OCI-LY7 (cell line): ENCODE measurements around the gene STAT5B. TPM values are rescaled to one million over a fixed set of nuclear protein-coding genes. Genes with fewer than 3 reads are reported as not detected.
"Not testable (repeated sequence)": the region's sequence is repeated elsewhere in the genome, so short reads cannot be mapped to it uniquely, and the experiment has no call there.

ENCODE experiments used
- BruUV-seq: library from RNA; stranded (reverse); fragments of 400-500 nt; replicated peaks from 2 replicates; lab custom pipeline; 2021; lab: Mats Ljungman, UMichigan
- CTCF ChIA-PET: fragments of 300-600 bp; sonication (Branson Sonifier 250); formaldehyde crosslinking; loops from one replicate; lab custom pipeline; 2022; ENCODE audit warnings: antibody characterized with exemption; ENCODE audit not compliant: unreplicated experiment; lab: Charles Lee
- POLR2A ChIA-PET: fragments of 300-600 bp; sonication (Branson Sonifier 250); formaldehyde crosslinking; loops from one replicate; lab custom pipeline; 2022; ENCODE audit warnings: antibody characterized with exemption; lab: Charles Lee
- DNase-seq: peaks from one replicate; pipeline ENCODE4 v3.0.0-alpha.2; 2015; ENCODE audit warnings: low spot score
- H2AFZ ChIP-seq: fragments of 200-600 bp; sonication (generic), shearing (Covaris generic); 2 replicates; pipeline ENCODE4 v1.6.1; 2014; ENCODE audit warnings: mild to moderate bottlenecking, antibody characterized with exemption, low read length, moderate library complexity
- H3K27ac ChIP-seq: fragments of 200-600 bp; sonication (generic); 2 replicates; pipeline ENCODE4 v1.5.1; 2014; ENCODE audit warnings: mixed run types, low read depth, mild to moderate bottlenecking, moderate library complexity, low read length, inconsistent platforms; ENCODE audit not compliant: poor library complexity, severe bottlenecking
- H3K36me3 ChIP-seq: fragments of 200-600 bp; sonication (generic); 2 replicates; pipeline ENCODE4 v1.6.1; 2014; ENCODE audit warnings: mild to moderate bottlenecking, antibody characterized with exemption, low read length, moderate library complexity, mixed read lengths; ENCODE audit not compliant: insufficient read depth
- H3K4me1 ChIP-seq: fragments of 200-600 bp; sonication (generic); 2 replicates; pipeline ENCODE4 v1.5.1; 2014; ENCODE audit warnings: mild to moderate bottlenecking, low read length; ENCODE audit not compliant: insufficient read depth, poor library complexity, severe bottlenecking
- H3K4me2 ChIP-seq: fragments of 200-600 bp; sonication (generic); 2 replicates; pipeline ENCODE4 v1.6.1; 2014; ENCODE audit warnings: mild to moderate bottlenecking, low read length
- H3K4me3 ChIP-seq: fragments of 200-600 bp; sonication (generic); 2 replicates; pipeline ENCODE4 v1.5.1; 2014; ENCODE audit warnings: mild to moderate bottlenecking, low read depth, low read length; ENCODE audit not compliant: poor library complexity, severe bottlenecking
- H3K79me2 ChIP-seq: fragments of 200-600 bp; sonication (generic); 2 replicates; pipeline ENCODE4 v1.6.1; 2016; ENCODE audit warnings: low read depth, mild to moderate bottlenecking, low read length, moderate library complexity, mixed read lengths; ENCODE audit not compliant: insufficient read depth
- H3K9me2 ChIP-seq: fragments of 200-600 bp; sonication (generic); 2 replicates; pipeline ENCODE4 v1.6.1; 2016; ENCODE audit warnings: mild to moderate bottlenecking, low read length, mixed read lengths; ENCODE audit not compliant: insufficient read depth
- H3K9me3 ChIP-seq: fragments of 200-600 bp; sonication (generic); 2 replicates; pipeline ENCODE4 v1.6.1; 2014; ENCODE audit warnings: mild to moderate bottlenecking, mixed run types, low read length, mixed read lengths
- H4K20me1 ChIP-seq: fragments of 200-600 bp; sonication (generic); 2 replicates; pipeline ENCODE4 v1.6.1; 2014; ENCODE audit warnings: mild to moderate bottlenecking, antibody characterized with exemption, low read length, moderate library complexity, mixed read lengths; ENCODE audit not compliant: insufficient read depth
- EZH2phosphoT487 ChIP-seq: fragments of 200-600 bp; sonication (generic); IDR thresholded peaks from 2 replicates; pipeline ENCODE4 v1.6.1; 2018; ENCODE audit warnings: low read depth, borderline replicate concordance, mild to moderate bottlenecking, mixed run types, antibody characterized with exemption, low read length, moderate library complexity, mixed read lengths
- intact Hi-C: fragments of 100-400 bp; cut with micrococcal nuclease; formaldehyde crosslinking; loops from one replicate; pipeline ENCODE4 v1.10.0; 2022; ENCODE audit not compliant: unreplicated experiment
- total RNA-seq, 2 experiments: library from RNA; depleted of rRNA in 1 of 2; stranded (reverse); fragments of >200 nt in 1 of 2; shearing (Covaris generic) in 1 of 2; gene quantifications; 2 replicates each; pipeline ENCODE4 v1.2.3, GENCODE V29; 2014 to 2022
- TF ChIP-seq, protein P1 (sequence below): fragments of 200-600 bp; sonication (generic); conservative IDR thresholded peaks from 2 replicates; pipeline ENCODE4 v1.5.1; 2014; ENCODE audit warnings: mild to moderate bottlenecking, antibody characterized with exemption, low read length, moderate library complexity, mixed read lengths

Gene STAT5B
- total RNA-seq, 2 experiments from 2014 or later = 33.3 to 46.7 TPM

DNA sequence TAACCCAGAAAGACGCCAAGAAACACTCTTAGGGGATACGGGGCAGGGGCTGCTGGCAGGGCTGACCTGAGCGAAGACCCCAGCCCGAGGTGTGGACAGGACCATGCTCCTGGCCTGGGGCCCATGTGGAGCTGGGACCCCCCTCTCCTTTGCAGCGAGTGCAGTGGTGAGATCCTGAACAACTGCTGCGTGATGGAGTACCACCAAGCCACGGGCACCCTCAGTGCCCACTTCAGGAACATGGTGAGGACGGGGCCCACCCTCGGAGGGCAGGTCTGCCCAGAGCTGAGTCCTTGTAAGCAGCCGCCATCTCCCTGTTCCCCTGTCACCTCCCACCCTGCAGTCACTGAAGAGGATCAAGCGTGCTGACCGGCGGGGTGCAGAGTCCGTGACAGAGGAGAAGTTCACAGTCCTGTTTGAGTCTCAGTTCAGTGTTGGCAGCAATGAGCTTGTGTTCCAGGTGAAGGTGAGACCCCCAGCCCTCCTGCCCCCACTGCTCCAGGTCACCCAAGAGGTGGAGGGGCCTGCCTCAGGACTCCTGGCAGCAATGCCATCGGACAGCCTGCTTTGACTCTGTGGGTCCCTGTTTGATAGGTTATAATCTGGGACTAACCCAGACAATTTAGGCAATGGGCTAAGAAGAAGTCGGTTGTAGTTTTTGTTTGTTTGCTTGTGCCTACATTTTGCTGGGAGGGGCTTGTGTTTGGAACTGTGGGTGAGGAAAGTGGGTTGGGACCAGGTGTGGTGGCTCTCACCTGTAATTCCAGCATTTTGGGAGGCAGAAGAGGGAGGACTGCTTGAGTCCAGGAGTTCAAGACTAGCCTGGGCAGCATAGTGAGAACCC, 28.2 kb upstream of the STAT5B start:
- Histone ChIP-seq H3K36me3 (no peaks in the 10 kb centered on the region), H3K4me1 (no peaks in the 10 kb centered on the region), H4K20me1 (no peaks in the 10 kb centered on the region), H3K4me2 (no peak overlapping the region), H3K4me3 (no peak overlapping the region), H3K9me3 (no peaks in the 10 kb centered on the region), H3K27ac (no peak overlapping the region), H3K9me2 (no peaks in the 10 kb centered on the region), H3K79me2 (no peaks in the 10 kb centered on the region), H2AFZ (no peak overlapping the region)
- TF ChIP-seq, protein P1, sequence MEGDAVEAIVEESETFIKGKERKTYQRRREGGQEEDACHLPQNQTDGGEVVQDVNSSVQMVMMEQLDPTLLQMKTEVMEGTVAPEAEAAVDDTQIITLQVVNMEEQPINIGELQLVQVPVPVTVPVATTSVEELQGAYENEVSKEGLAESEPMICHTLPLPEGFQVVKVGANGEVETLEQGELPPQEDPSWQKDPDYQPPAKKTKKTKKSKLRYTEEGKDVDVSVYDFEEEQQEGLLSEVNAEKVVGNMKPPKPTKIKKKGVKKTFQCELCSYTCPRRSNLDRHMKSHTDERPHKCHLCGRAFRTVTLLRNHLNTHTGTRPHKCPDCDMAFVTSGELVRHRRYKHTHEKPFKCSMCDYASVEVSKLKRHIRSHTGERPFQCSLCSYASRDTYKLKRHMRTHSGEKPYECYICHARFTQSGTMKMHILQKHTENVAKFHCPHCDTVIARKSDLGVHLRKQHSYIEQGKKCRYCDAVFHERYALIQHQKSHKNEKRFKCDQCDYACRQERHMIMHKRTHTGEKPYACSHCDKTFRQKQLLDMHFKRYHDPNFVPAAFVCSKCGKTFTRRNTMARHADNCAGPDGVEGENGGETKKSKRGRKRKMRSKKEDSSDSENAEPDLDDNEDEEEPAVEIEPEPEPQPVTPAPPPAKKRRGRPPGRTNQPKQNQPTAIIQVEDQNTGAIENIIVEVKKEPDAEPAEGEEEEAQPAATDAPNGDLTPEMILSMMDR = no peak
- CTCF ChIA-PET = interaction anchor here (0.6 kb wide), 1 partner anchor 84 kb away, joined by 3 read pairs; no protein-coding TSS in a partner anchor
- no TSS peak for BruUV-seq
- intact Hi-C loops = no loop called here
- DNase-seq = no peak
- POLR2A ChIA-PET = interaction anchor here (0.8 kb wide), 1 partner anchor 47 kb away, joined by 3 read pairs; no protein-coding TSS in a partner anchor

DNA sequence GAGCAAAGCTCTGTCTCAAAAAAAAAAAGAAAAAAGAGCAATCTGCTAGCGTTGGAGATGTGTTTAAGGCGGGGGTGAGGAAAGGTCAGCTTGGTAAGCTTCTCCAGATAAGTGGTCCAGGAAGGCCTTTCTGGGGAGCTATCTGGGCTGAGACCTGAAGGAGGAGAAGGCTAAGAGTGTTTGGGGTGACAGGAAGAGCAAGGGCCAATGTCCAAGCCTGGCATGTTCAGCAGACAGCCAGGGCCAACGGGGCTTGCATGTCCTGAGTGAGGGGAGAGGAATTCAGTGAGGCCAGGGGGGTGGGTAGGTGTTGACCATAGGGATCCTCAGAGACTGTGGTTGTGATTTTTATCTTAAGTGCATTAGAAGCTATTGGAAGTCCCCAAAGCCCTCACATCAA, 27.5 kb upstream of the STAT5B start:
- intact Hi-C loops = no loop called here
- ChIA-PET CTCF (interaction anchor here (0.6 kb wide), 1 partner anchor 85 kb away, joined by 3 read pairs; no protein-coding TSS in a partner anchor), POLR2A (interaction anchor here (0.7 kb wide), 1 partner anchor 12 kb away, joined by 4 read pairs; no protein-coding TSS in a partner anchor)
- no peaks in the 10 kb centered on the region for H4K20me1 ChIP-seq
- no peaks in the 10 kb centered on the region for H3K9me2 ChIP-seq
- no peaks in the 10 kb centered on the region for H3K4me1 ChIP-seq
- no peak overlapping the region for H3K4me3 ChIP-seq
- BruUV-seq = no TSS peak
- H3K9me3 ChIP-seq = no peaks in the 10 kb centered on the region
- no peak for DNase-seq
- H3K27ac ChIP-seq = no peak overlapping the region
- no peaks in the 10 kb centered on the region for H3K79me2 ChIP-seq
- no peak overlapping the region for H2AFZ ChIP-seq
- H3K36me3 ChIP-seq = no peaks in the 10 kb centered on the region
- H3K4me2 ChIP-seq = no peak overlapping the region
- no peak for TF ChIP-seq EZH2phosphoT487
- TF ChIP-seq, protein P1 = no peak

DNA sequence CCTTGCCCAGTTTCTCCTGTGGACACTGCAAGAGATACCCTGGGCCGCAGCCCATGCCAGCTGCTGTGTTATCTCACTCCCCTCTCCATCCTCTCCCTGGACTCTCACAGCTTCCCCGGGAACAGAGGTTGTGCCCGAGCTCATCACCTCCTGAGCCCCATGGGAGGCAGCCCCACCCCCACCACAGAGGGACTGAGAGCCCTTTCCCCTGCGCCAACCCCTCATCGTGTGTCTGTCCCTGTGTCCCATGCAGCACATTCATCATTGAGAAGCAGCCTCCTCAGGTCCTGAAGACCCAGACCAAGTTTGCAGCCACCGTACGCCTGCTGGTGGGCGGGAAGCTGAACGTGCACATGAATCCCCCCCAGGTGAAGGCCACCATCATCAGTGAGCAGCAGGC, 24.8 kb upstream of the STAT5B start:
- intact Hi-C loops = no loop called here
- H3K4me1 ChIP-seq = no peaks in the 10 kb centered on the region
- no peaks in the 10 kb centered on the region for H4K20me1 ChIP-seq
- ChIA-PET POLR2A (no interaction called here), CTCF (no interaction called here)
- no peak overlapping the region for H3K27ac ChIP-seq
- DNase-seq = no peak
- no peak overlapping the region for H3K4me3 ChIP-seq
- H2AFZ ChIP-seq = no peak overlapping the region
- H3K9me2 ChIP-seq = no peaks in the 10 kb centered on the region
- TF ChIP-seq, protein P1 = no peak
- no peak for TF ChIP-seq EZH2phosphoT487
- no TSS peak for BruUV-seq
- H3K36me3 ChIP-seq = no peaks in the 10 kb centered on the region
- H3K9me3 ChIP-seq = no peaks in the 10 kb centered on the region
- H3K79me2 ChIP-seq = no peaks in the 10 kb centered on the region
- H3K4me2 ChIP-seq = no peak overlapping the region

DNA sequence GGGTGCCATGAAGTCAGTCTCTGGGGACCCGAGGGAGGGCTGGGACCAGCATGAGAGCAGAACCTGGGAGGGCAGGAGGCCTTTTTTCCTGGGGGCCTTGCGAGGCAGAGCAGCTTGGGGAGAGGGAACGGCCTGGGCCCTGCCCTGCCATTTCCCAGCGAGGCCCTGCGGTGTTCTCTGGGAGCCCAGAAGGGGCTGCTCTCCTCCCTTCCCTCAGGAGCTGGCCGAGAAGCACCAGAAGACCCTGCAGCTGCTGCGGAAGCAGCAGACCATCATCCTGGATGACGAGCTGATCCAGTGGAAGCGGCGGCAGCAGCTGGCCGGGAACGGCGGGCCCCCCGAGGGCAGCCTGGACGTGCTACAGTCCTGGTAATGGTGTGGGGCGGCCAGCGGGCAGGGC, 23.7 kb upstream of the STAT5B start:
- H2AFZ ChIP-seq, POLR2A ChIA-PET, BruUV-seq, H3K4me2 ChIP-seq, H3K27ac ChIP-seq, DNase-seq, H4K20me1 ChIP-seq, intact Hi-C loops, H3K79me2 ChIP-seq, H3K9me3 ChIP-seq, H3K4me1 ChIP-seq, CTCF ChIA-PET, H3K36me3 ChIP-seq, H3K9me2 ChIP-seq, H3K4me3 ChIP-seq: not testable (repeated sequence)
